H1 (cell line): ENCODE results near the gene YEATS2. TPM values are rescaled to one million over a fixed set of nuclear protein-coding genes. Genes with fewer than 3 reads are reported as not detected.

Experiments
- CTCF ChIA-PET: fragments of 300-600 bp; sonication (Branson Sonifier 250); formaldehyde crosslinking; loops from one replicate; lab custom pipeline; 2021; ENCODE audit not compliant: partially characterized antibody; lab: Charles Lee
- POLR2A ChIA-PET: fragments of 300-600 bp; sonication (Branson Sonifier 250); formaldehyde crosslinking; loops from one replicate; lab custom pipeline; 2021; ENCODE audit warnings: inconsistent platforms; ENCODE audit not compliant: partially characterized antibody; lab: Charles Lee
- DNase-seq, 2 experiments: peaks; one replicate each; pipeline versions ENCODE4 v3.0.0 to v3.0.0-alpha.2; 2010 to 2022; ENCODE audit warnings: low spot score in 2 of 2, low read depth in 1 of 2, mixed read lengths in 1 of 2
- FAIRE-seq: peaks from 2 replicates; lab custom pipeline; 2011; peaks lifted over from hg19 to GRCh38; lab: Jason Lieb, UNC
- H2AFZ ChIP-seq: 2 replicates; pipeline ENCODE4 v1.8.1; 2012; ENCODE audit warnings: low read length, inconsistent platforms
- H2AK5ac ChIP-seq: 2 replicates; pipeline ENCODE4 v1.6.1; 2013; ENCODE audit warnings: low read depth, low read length
- H2BK120ac ChIP-seq: replicated peaks from 2 replicates; pipeline ENCODE3; 2013; ENCODE audit warnings: low read depth, low read length, inconsistent platforms
- H2BK12ac ChIP-seq: 2 replicates; pipeline ENCODE4 v1.6.1; 2013; ENCODE audit warnings: low read depth, low read length
- H2BK15ac ChIP-seq: 2 replicates; pipeline ENCODE4 v1.6.1; 2013; ENCODE audit warnings: low read length
- H2BK20ac ChIP-seq: 2 replicates; pipeline ENCODE4 v1.6.1; 2013; ENCODE audit warnings: low read length
- H2BK5ac ChIP-seq: 2 replicates; pipeline ENCODE4 v1.6.1; 2013; ENCODE audit warnings: low read depth, low read length
- H3K14ac ChIP-seq: 2 replicates; pipeline ENCODE4 v1.6.1; 2013; ENCODE audit warnings: inconsistent platforms; ENCODE audit not compliant: insufficient read length
- H3K18ac ChIP-seq: 2 replicates; pipeline ENCODE4 v1.6.1; 2013; ENCODE audit warnings: low read length; ENCODE audit errors: extremely low read depth
- H3K23ac ChIP-seq: 2 replicates; pipeline ENCODE4 v1.6.1; 2013; ENCODE audit warnings: inconsistent platforms; ENCODE audit not compliant: insufficient read length
- H3K23me2 ChIP-seq: 2 replicates; pipeline ENCODE4 v1.6.1; 2013; ENCODE audit warnings: low read depth, low read length
- H3K27ac ChIP-seq: 2 replicates; pipeline ENCODE4 v1.6.1; 2011; ENCODE audit warnings: low read depth, low read length, inconsistent platforms
- H3K27me3 ChIP-seq, 4 experiments: replicated peaks in 1 of 4; 1 replicate in 1 of 4; 2 replicates in 3 of 4; pipeline versions ENCODE4 v1.6.1 to v1.8.1; 2011 to 2013; ENCODE audit warnings: low read length in 3 of 4, mild to moderate bottlenecking in 3 of 4, inconsistent platforms in 2 of 4, mixed read lengths in 2 of 4, moderate library complexity in 1 of 4; ENCODE audit not compliant: control insufficient read depth in 3 of 4, insufficient read depth in 3 of 4; ENCODE audit errors: extremely low read depth in 1 of 4
- H3K36me3 ChIP-seq, 4 experiments: 2 replicates each; pipeline versions ENCODE4 v1.6.1 to v1.8.1; 2011 to 2013; ENCODE audit warnings: mild to moderate bottlenecking in 4 of 4, low read length in 3 of 4, moderate library complexity in 2 of 4, control low read depth in 1 of 4, inconsistent platforms in 1 of 4; ENCODE audit not compliant: insufficient read depth in 4 of 4, control insufficient read depth in 2 of 4
- H3K4ac ChIP-seq: replicated peaks from 2 replicates; pipeline ENCODE3; 2013; ENCODE audit warnings: low read length, low read depth, mixed read lengths, inconsistent platforms; ENCODE audit not compliant: insufficient read length
- H3K4me1 ChIP-seq, 4 experiments: replicated peaks in 1 of 4; 1 replicate in 1 of 4; 2 replicates in 3 of 4; pipeline versions ENCODE4 v1.6.1 to v1.8.1; 2011 to 2013; ENCODE audit warnings: low read length in 3 of 4, inconsistent platforms in 2 of 4, mixed read lengths in 1 of 4; ENCODE audit not compliant: insufficient read depth in 4 of 4, control insufficient read depth in 3 of 4
- H3K4me2 ChIP-seq, 2 experiments: 2 replicates each; pipeline versions ENCODE4 v1.6.1 to v1.8.1; 2011 to 2013; ENCODE audit warnings: low read depth in 2 of 2, low read length in 2 of 2, control low read depth in 1 of 2, inconsistent platforms in 1 of 2, mild to moderate bottlenecking in 1 of 2; ENCODE audit not compliant: insufficient read depth in 1 of 2
- H3K4me3 ChIP-seq, 4 experiments: fragments of 200-600, 300-600 bp in 1 of 4; sonication (generic), shearing (Covaris generic), sonication (Bioruptor Twin) in 1 of 4; 2 replicates each; pipeline versions ENCODE4 v1.5.1 to v1.8.1; 2011 to 2016; ENCODE audit warnings: low read length in 4 of 4, low read depth in 3 of 4, control low read depth in 2 of 4, inconsistent platforms in 2 of 4, mild to moderate bottlenecking in 2 of 4, mixed read lengths in 1 of 4, moderate library complexity in 1 of 4; ENCODE audit not compliant: insufficient read depth in 2 of 4; ENCODE audit errors: extremely low read depth in 1 of 4
- H3K56ac ChIP-seq: replicated peaks from 2 replicates; pipeline ENCODE3; 2013; ENCODE audit warnings: low read depth, mild to moderate bottlenecking, mixed read lengths, low read length, inconsistent platforms; ENCODE audit not compliant: insufficient read length
- H3K79me1 ChIP-seq: 2 replicates; pipeline ENCODE4 v1.6.1; 2013; ENCODE audit warnings: low read depth, low read length, control low read depth
- H3K79me2 ChIP-seq, 2 experiments: 2 replicates each; pipeline versions ENCODE4 v1.6.1 to v1.8.1; 2012 to 2013; ENCODE audit warnings: low read length in 2 of 2, mild to moderate bottlenecking in 2 of 2, inconsistent platforms in 1 of 2; ENCODE audit not compliant: insufficient read depth in 2 of 2, control insufficient read depth in 1 of 2
- H3K9ac ChIP-seq, 4 experiments: replicated peaks in 1 of 4; 1 replicate in 1 of 4; 2 replicates in 3 of 4; pipeline versions ENCODE4 v1.6.1 to v1.8.1; 2011 to 2013; ENCODE audit warnings: low read depth in 3 of 4, low read length in 3 of 4, control low read depth in 2 of 4, mild to moderate bottlenecking in 2 of 4, moderate library complexity in 2 of 4, inconsistent platforms in 1 of 4; ENCODE audit errors: extremely low read depth in 1 of 4
- H3K9me3 ChIP-seq, 2 experiments: 2 replicates each; pipeline versions ENCODE4 v1.6.1 to v1.8.1; 2012 to 2013; ENCODE audit warnings: mild to moderate bottlenecking in 2 of 2, moderate library complexity in 2 of 2, control low read depth in 1 of 2, inconsistent platforms in 1 of 2, low read depth in 1 of 2, low read length in 1 of 2, mixed read lengths in 1 of 2; ENCODE audit not compliant: insufficient read depth in 2 of 2
- H4K20me1 ChIP-seq, 2 experiments: replicated peaks in 1 of 2; 2 replicates each; pipeline versions ENCODE3 to v1.8.1; 2011 to 2013; ENCODE audit warnings: inconsistent platforms in 2 of 2, low read length in 2 of 2, mild to moderate bottlenecking in 1 of 2; ENCODE audit not compliant: insufficient read depth in 2 of 2, control insufficient read depth in 1 of 2
- H4K5ac ChIP-seq: 2 replicates; pipeline ENCODE4 v1.6.1; 2013; ENCODE audit warnings: low read length, low read depth, mixed read lengths, inconsistent platforms; ENCODE audit not compliant: insufficient read length
- H4K8ac ChIP-seq: 2 replicates; pipeline ENCODE4 v1.8.0; 2013; ENCODE audit warnings: mild to moderate bottlenecking, moderate library complexity, low read length, inconsistent platforms; ENCODE audit not compliant: insufficient read depth; ENCODE audit errors: extremely low read depth
- H4K91ac ChIP-seq: replicated peaks from 2 replicates; pipeline ENCODE3; 2013; ENCODE audit warnings: low read length, mixed read lengths, inconsistent platforms; ENCODE audit not compliant: insufficient read length
- RNF2 ChIP-seq: fragments of 200-900, 300-1000 bp; sonication (generic); IDR thresholded peaks from 2 replicates; pipeline ENCODE4 v1.7.1; 2016; ENCODE audit warnings: borderline replicate concordance, low read depth, mild to moderate bottlenecking, antibody characterized with exemption, low read length; ENCODE audit not compliant: poor library complexity, severe bottlenecking; ENCODE audit errors: missing control alignments
- SIRT6 ChIP-seq: IDR thresholded peaks from one replicate; pipeline ENCODE4 v1.7.1; 2012; ENCODE audit warnings: low read length, inconsistent platforms
- WGBS, 2 experiments: shearing (Covaris generic) in 1 of 2; methylation state at CpG; one replicate each; pipeline versions ENCODE4 v1.1.6 to v1.1.7; 2013 to 2015; ENCODE audit warnings: low lambda C conversion rate in 2 of 2, mixed read lengths in 2 of 2, inconsistent platforms in 1 of 2, low coverage in 1 of 2, missing lambda C conversion rate in 1 of 2; ENCODE audit not compliant: insufficient replicate concordance in 2 of 2, insufficient coverage in 1 of 2, insufficient read length in 1 of 2; ENCODE audit errors: extremely low coverage in 1 of 2, missing lambda C conversion rate in 1 of 2; 5-methylcytosine and 5-hydroxymethylcytosine counted together
- polyA plus RNA-seq, 7 experiments: library from polyadenylated mRNA; depleted of rRNA in 3 of 7; stranded (reverse) in 5 of 7; unstranded in 2 of 7; fragments of >200 nt in 5 of 7; fragments of 200-250 nt in 2 of 7; gene quantifications; 1 replicate in 5 of 7; 2 replicates in 1 of 7; 4 replicates in 1 of 7; pipeline versions ENCODE4 v1.2.1 to v1.2.3, GENCODE V29; 2011 to 2013; ENCODE audit warnings: missing spikeins in 2 of 7, mixed read lengths in 2 of 7
- total RNA-seq: library from RNA; stranded (reverse); fragmentation: NEBNext Ultra II Directional; extraction: Animal tissue kit (Norgen Biotek cat#: 25700); gene quantifications from 2 replicates; pipeline ENCODE4 v1.2.1, GENCODE V29; 2021

Gene YEATS2
- total and polyA plus RNA-seq, 2 of the 8 experiments (the other 6 are each of a cell fraction or from before 2014, with no cell fraction given), result 35.3 to 53.7 TPM

- Histone ChIP-seq H4K20me1 (no peaks in the 10 kb centered on the region), H2BK12ac (no peak overlapping the region), H2BK15ac (no peak overlapping the region), H3K4me1 (peaks cover 0 to 4% (median 0%) of the 10 kb centered on the region in 4 experiments; a peak in 2 of 7 replicates), H2AFZ (no peak overlapping the region), H3K56ac (no peak overlapping the region), H3K4me3 (no peak overlapping the region), H2BK5ac (no peak overlapping the region), H3K14ac (no peak overlapping the region), H2BK120ac (no peak overlapping the region), H3K79me1 (no peaks in the 10 kb centered on the region), H3K36me3 (peaks cover 0 to 30% (median 16%) of the 10 kb centered on the region in 4 experiments; a peak in 6 of 8 replicates), H3K9ac (no peak overlapping the region), H3K9me3 (peaks cover 4 to 5% of the 10 kb centered on the region in 2 experiments; a peak in 3 of 4 replicates), H4K8ac (no peak overlapping the region), H3K23ac (no peak overlapping the region), H4K5ac (no peak overlapping the region), H3K4me2 (no peak overlapping the region), H3K4ac (no peak overlapping the region), H3K23me2 (no peaks in the 10 kb centered on the region), H2AK5ac (no peak overlapping the region), H2BK20ac (no peak overlapping the region), H4K91ac (no peak overlapping the region), H3K79me2 (peaks cover 0 to 3% of the 10 kb centered on the region in 2 experiments; a peak in 1 of 4 replicates), H3K27me3 (no peaks in the 10 kb centered on the region), H3K18ac (no peak overlapping the region), H3K27ac (no peak overlapping the region)
- no peak for DNase-seq
- CTCF ChIA-PET, result interaction anchor here (1.3 to 1.7 kb wide), 2 partner anchors 18 to 183 kb away, joined by 3 to 4 read pairs; no protein-coding TSS in a partner anchor
- no peak for FAIRE-seq
- WGBS, 2 experiments, result 30% methylated on average over 3 of the region's 3 CpGs; no CpG with 5 or more reads in 1 of the 2 experiments
- no peak for TF ChIP-seq SIRT6
- TF ChIP-seq RNF2, result no peak
- POLR2A ChIA-PET, result no interaction called here
Measured at GRCh38 chr3:183662099-183662498, 35.5 kb upstream of the YEATS2 start.
